A549 (cell line): ENCODE measurements around the gene SSC5D. TPM values are rescaled to one million over a fixed set of nuclear protein-coding genes. Genes with fewer than 3 reads are reported as not detected.
A peak's percentile ranks its signal among the peaks of the same experiment; 100 is the strongest.

ENCODE experiments used
- ATAC-seq, 2 experiments: fragments of 200-7000 bp in 1 of 2; fragments of >200 bp in 1 of 2; cut with Nextera tagmentation in 1 of 2; cut with Tn5 transposase in 1 of 2; 3 replicates each; pipeline versions ENCODE4 v1.8.0 to v1.9.1; 2018 to 2020; ENCODE audit warnings: mild to moderate bottlenecking in 1 of 2, moderate library complexity in 1 of 2
- CTCF ChIA-PET: fragments of 300-600 bp; sonication (Branson Sonifier 250); formaldehyde crosslinking; extraction: SDS; loops from one replicate; lab custom pipeline; 2021; ENCODE audit warnings: antibody characterized with exemption, inconsistent platforms; lab: Yijun Ruan, JAX
- POLR2A ChIA-PET: fragments of 350-600 bp; formaldehyde crosslinking; extraction: SDS; loops from one replicate; lab custom pipeline; 2021; ENCODE audit warnings: antibody characterized with exemption, inconsistent platforms; lab: Yijun Ruan, JAX
- DNase-seq, 2 experiments: peaks; one replicate each; pipeline versions ENCODE4 v3.0.0 to v3.0.0-alpha.2; 2011 to 2016; ENCODE audit warnings: low read depth in 1 of 2, low spot score in 1 of 2
- FAIRE-seq: peaks from 2 replicates; lab custom pipeline; 2011; peaks lifted over from hg19 to GRCh38; lab: Jason Lieb, UNC
- H3K27ac ChIP-seq, 2 experiments: fragments of >200 bp; sonication (Bioruptor Twin); formaldehyde crosslinking; 3 replicates each; pipeline ENCODE4 v1.5.1; 2016 to 2017
- H3K4me1 ChIP-seq: fragments of >200 bp; sonication (Bioruptor Twin); formaldehyde crosslinking; 3 replicates; pipeline ENCODE4 v1.6.1; 2016
- H3K4me2 ChIP-seq: fragments of >200 bp; sonication (Bioruptor Twin); formaldehyde crosslinking; 3 replicates; pipeline ENCODE4 v1.6.1; 2016
- H3K4me3 ChIP-seq: fragments of >200 bp; sonication (Bioruptor Twin); formaldehyde crosslinking; 3 replicates; pipeline ENCODE4 v1.5.1; 2016
- H3K9me3 ChIP-seq: fragments of >200 bp; sonication (Bioruptor Twin); formaldehyde crosslinking; 3 replicates; pipeline ENCODE4 v1.6.1; 2016
- BCL3 ChIP-seq: fragments of >200 bp; sonication (Bioruptor Twin); formaldehyde crosslinking; IDR thresholded peaks from 3 replicates; pipeline ENCODE4 v1.6.1; 2016
- BHLHE40 ChIP-seq: IDR thresholded peaks from 2 replicates; pipeline ENCODE4 v1.6.1; 2012; ENCODE audit warnings: low read depth, low read length, inconsistent platforms
- CEBPB ChIP-seq, 2 experiments: fragments of >200 bp in 1 of 2; sonication (Bioruptor Twin) in 1 of 2; formaldehyde crosslinking in 1 of 2; IDR thresholded peaks; 2 replicates each; pipeline ENCODE4 v1.6.1; 2012 to 2016
- CHD2 ChIP-seq: fragments of 150-350 bp; IDR thresholded peaks from 2 replicates; pipeline ENCODE4 v1.6.1; 2014; ENCODE audit warnings: low read length; ENCODE audit not compliant: partially characterized antibody
- E2F6 ChIP-seq: IDR thresholded peaks from 2 replicates; pipeline ENCODE4 v1.6.1; 2012; ENCODE audit warnings: low read depth, borderline replicate concordance
- EHMT2 ChIP-seq: fragments of 200-600 bp; sonication (generic); IDR thresholded peaks from 2 replicates; pipeline ENCODE4 v1.6.1; 2016; ENCODE audit warnings: antibody characterized with exemption, low read depth, mild to moderate bottlenecking, moderate library complexity
- FOSL2 ChIP-seq, 2 experiments: fragments of 450-650 bp in 1 of 2; fragments of >200 bp in 1 of 2; sonication (Bioruptor Twin) in 1 of 2; formaldehyde crosslinking; IDR thresholded peaks; 2 replicates each; pipeline versions ENCODE4 v1.5.0 to v1.6.1; 2016 to 2020; ENCODE audit warnings: mild to moderate bottlenecking in 1 of 2, moderate library complexity in 1 of 2
- FOXS1 ChIP-seq: fragments of 250-450 bp; sonication (Bioruptor Pico); IDR thresholded peaks from 2 replicates; pipeline ENCODE4 v1.5.0; 2020; ENCODE audit warnings: mild to moderate bottlenecking, moderate library complexity
- HMGXB4 ChIP-seq: fragments of 250-450 bp; sonication (Bioruptor Pico); IDR thresholded peaks from 2 replicates; pipeline ENCODE4 v1.5.0; 2021; ENCODE audit warnings: mild to moderate bottlenecking, moderate library complexity, borderline replicate concordance
- HOXB13 ChIP-seq: fragments of 250-450 bp; sonication (Bioruptor Pico); IDR thresholded peaks from 2 replicates; pipeline ENCODE4 v1.5.0; 2020; ENCODE audit warnings: low read depth, mild to moderate bottlenecking, moderate library complexity
- JUN ChIP-seq, 2 experiments: fragments of >200 bp; sonication (Bioruptor Twin); formaldehyde crosslinking; IDR thresholded peaks; 2 replicates in 1 of 2; 3 replicates in 1 of 2; pipeline ENCODE4 v1.6.1; 2016 to 2017
- JUNB ChIP-seq: fragments of >200 bp; sonication (Bioruptor Twin); formaldehyde crosslinking; IDR thresholded peaks from 2 replicates; pipeline ENCODE4 v1.6.1; 2016
- KDM1A ChIP-seq: fragments of 200-600 bp; sonication (generic); IDR thresholded peaks from 2 replicates; pipeline ENCODE4 v1.6.1; 2016; ENCODE audit warnings: low read depth, mild to moderate bottlenecking
- KDM5A ChIP-seq: fragments of 200-600 bp; sonication (generic); IDR thresholded peaks from 2 replicates; pipeline ENCODE4 v1.6.1; 2016; ENCODE audit warnings: antibody characterized with exemption, mild to moderate bottlenecking
- NFE2L2 ChIP-seq: fragments of 150-350 bp; conservative IDR thresholded peaks from 2 replicates; pipeline ENCODE4 v1.6.1; 2014; ENCODE audit warnings: low read length
- PBX3 ChIP-seq: IDR thresholded peaks from 2 replicates; pipeline ENCODE4 v1.6.1; 2012
- PHF8 ChIP-seq: fragments of 200-600 bp; sonication (generic); IDR thresholded peaks from 2 replicates; pipeline ENCODE4 v1.6.1; 2016; ENCODE audit warnings: low read depth, mild to moderate bottlenecking, antibody characterized with exemption, moderate library complexity, borderline replicate concordance
- RCOR1 ChIP-seq: fragments of 150-350 bp; IDR thresholded peaks from 2 replicates; pipeline ENCODE4 v1.6.1; 2014; ENCODE audit warnings: antibody characterized with exemption, low read length, low read depth
- RNF2 ChIP-seq: fragments of 200-600 bp; sonication (generic); IDR thresholded peaks from 2 replicates; pipeline ENCODE4 v1.6.1; 2016; ENCODE audit warnings: low read depth, mild to moderate bottlenecking, antibody characterized with exemption, moderate library complexity, borderline replicate concordance
- SREBF2 ChIP-seq: fragments of 450-650 bp; IDR thresholded peaks from 2 replicates; pipeline ENCODE4 v1.6.1; 2014; ENCODE audit warnings: mild to moderate bottlenecking, moderate library complexity
- TP53 ChIP-seq: fragments of 250-450 bp; sonication (Bioruptor Pico); IDR thresholded peaks from 2 replicates; pipeline ENCODE4 v1.5.0; 2021; ENCODE audit warnings: mild to moderate bottlenecking, moderate library complexity
- ZC3H11A ChIP-seq: fragments of 450-650 bp; IDR thresholded peaks from 2 replicates; pipeline ENCODE4 v1.6.1; 2014; ENCODE audit warnings: antibody characterized with exemption, mild to moderate bottlenecking
- ZFP36 ChIP-seq: fragments of 450-650 bp; IDR thresholded peaks from 2 replicates; pipeline ENCODE4 v1.6.1; 2014; ENCODE audit warnings: borderline replicate concordance; ENCODE audit not compliant: partially characterized antibody
- WGBS: methylation state at CpG from one replicate; pipeline ENCODE4 v1.1.6; 2017; ENCODE audit errors: missing lambda C conversion rate; 5-methylcytosine and 5-hydroxymethylcytosine counted together
- polyA plus RNA-seq, 4 experiments: library from polyadenylated mRNA; depleted of rRNA in 3 of 4; stranded (reverse); fragments of >200 nt; fragmentation: RNase III in 1 of 4; extraction: RNeasy Plus Mini Kit Qiagen cat#74134 plus additional on column Dnase treatment in 1 of 4; gene quantifications; 2 replicates in 3 of 4; 3 replicates in 1 of 4; pipeline ENCODE4 v1.2.3, GENCODE V29; 2011 to 2017

The SSC5D gene
- polyA plus RNA-seq, 2 of the 4 experiments (the other 2 are of a cell fraction): 0.22 to 1.5 TPM

- ATAC-seq (no peak), FAIRE-seq (no peak), DNase-seq (no peak)
- no peak for TF ChIP-seq CEBPB (IDR thresholded peaks at IDR 0.05)
- TF ChIP-seq FOSL2 (IDR thresholded peaks at IDR 0.05): no peak
- no peak for TF ChIP-seq FOSL2 (CRISPR knock-in tag; IDR thresholded peaks at IDR 0.05)
- no peak for TF ChIP-seq FOXS1
- no peak for TF ChIP-seq RNF2
- no peak for TF ChIP-seq SREBF2
- TF ChIP-seq BCL3: no peak
- no peak for TF ChIP-seq NFE2L2
- TF ChIP-seq E2F6: no peak
- Histone ChIP-seq H3K27ac (peak overlapping the region in 1 of 2 experiments; percentile 65; a peak in 2 of 6 replicates), H3K4me3 (no peak overlapping the region), H3K4me1 (peaks cover 47% of the 10 kb centered on the region), H3K4me2 (no peak overlapping the region; the same call in 2 of the 3 replicates), H3K9me3 (no peaks in the 10 kb centered on the region)
- WGBS: 82% methylated on average over 13 of the region's 13 CpGs
- CTCF ChIA-PET: interaction anchor here (1.0 to 7.6 kb wide), 9 partner anchors 8 to 85 kb away, joined by 3 to 43 read pairs (median 8); partner anchors contain the start of genes ZNF579 and ZNF865
- POLR2A ChIA-PET: no interaction called here
Observed at GRCh38 chr19:55552620-55553019, 64.4 kb downstream of the SSC5D start.

DNA sequence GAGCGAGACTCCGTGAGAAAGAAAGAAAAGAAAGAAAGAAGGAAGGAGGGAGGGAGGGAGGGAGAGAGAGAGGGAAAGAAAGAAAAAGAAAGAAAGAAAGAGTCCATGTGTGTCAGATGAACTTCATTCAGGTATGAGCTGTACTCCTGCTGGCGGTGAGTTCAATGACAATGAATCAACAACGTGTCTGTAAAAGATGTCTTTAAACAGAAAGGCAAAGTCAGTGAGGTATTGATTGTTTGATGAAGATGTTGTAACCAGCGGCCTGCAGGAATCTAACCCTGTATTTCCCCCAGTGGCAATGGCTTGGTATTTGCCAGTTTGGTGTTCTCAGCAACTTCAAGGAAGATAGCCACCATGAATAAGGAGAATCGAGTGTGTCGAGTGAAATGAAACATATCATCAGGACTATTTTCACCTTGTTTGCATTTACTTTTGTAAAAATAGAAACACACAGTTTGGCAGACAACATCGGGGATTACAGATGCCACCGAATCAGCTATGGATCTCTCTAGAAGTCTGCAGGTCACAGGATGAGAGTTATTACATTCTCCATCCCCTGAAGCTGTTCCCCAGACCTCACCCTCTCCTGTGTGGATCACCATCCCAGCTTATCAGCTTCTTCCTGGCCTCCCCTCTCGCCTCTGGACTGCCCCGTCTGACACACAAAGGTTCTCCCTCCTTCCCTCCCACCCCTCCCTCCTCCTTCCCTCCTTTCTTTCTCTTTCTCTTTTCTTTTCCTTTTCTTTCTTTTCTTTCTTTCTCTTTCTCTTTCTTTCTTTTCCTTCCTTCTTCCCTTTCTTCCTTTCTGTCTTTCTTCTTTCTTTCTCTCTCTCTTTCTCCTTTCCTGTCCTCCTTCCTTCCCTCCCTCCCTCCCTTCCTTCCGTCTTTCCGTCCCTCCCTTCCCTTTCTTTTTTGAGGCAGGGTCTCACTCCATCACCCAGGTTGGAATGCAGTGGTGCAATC, 65.3 kb downstream of the SSC5D start:
- peak overlapping the region; percentile 43 for H3K4me2 ChIP-seq

GRCh38 chr19:55554302-55554701, 66.1 kb downstream of the SSC5D start:
- Histone ChIP-seq H3K4me3 (no peak overlapping the region), H3K27ac (no peak overlapping the region), H3K9me3 (no peaks in the 10 kb centered on the region), H3K4me1 (peaks cover 31% of the 10 kb centered on the region), H3K4me2 (no peak overlapping the region)
- ChIA-PET CTCF (interaction anchor here (1.2 to 2.7 kb wide), 5 partner anchors 11 to 52 kb away, joined by 3 to 10 read pairs (median 5); partner anchors contain the start of gene ZNF865), POLR2A (no interaction called here)
- TF ChIP-seq BHLHE40: no peak
- peak; percentile 54 for TF ChIP-seq ZFP36
- WGBS: 95% methylated on average over 9 of the region's 9 CpGs
- ATAC-seq (no peak), FAIRE-seq (no peak), DNase-seq (no peak)

More for the DNA sequence above, 65.3 kb downstream of the SSC5D start:
- no peaks in the 10 kb centered on the region for H3K9me3 ChIP-seq
- FAIRE-seq: no peak
- ChIA-PET CTCF (interaction anchor here (0.6 to 4.4 kb wide), 10 partner anchors 12 to 75 kb away, joined by 3 to 24 read pairs (median 4); partner anchors contain the start of genes ZNF579 and ZNF865), POLR2A (no interaction called here)
- H3K27ac ChIP-seq: peak overlapping the region; percentile 17 to 65; a peak in 4 of 6 replicates
- no peak for DNase-seq
- no peak for ATAC-seq
- no peak for TF ChIP-seq CHD2
- no peak for TF ChIP-seq RCOR1
- TF ChIP-seq KDM1A: no peak
- no peak for TF ChIP-seq JUN (IDR thresholded peaks at IDR 0.05)
- TF ChIP-seq E2F6: no peak
- 59% methylated on average over 13 of the region's 13 CpGs for WGBS
- no peak overlapping the region for H3K4me3 ChIP-seq
- H3K4me1 ChIP-seq: peaks cover 38% of the 10 kb centered on the region

- Histone ChIP-seq H3K9me3 (no peaks in the 10 kb centered on the region), H3K4me1 (peaks cover 29% of the 10 kb centered on the region), H3K4me2 (no peak overlapping the region), H3K4me3 (no peak overlapping the region), H3K27ac (no peak overlapping the region)
- FAIRE-seq: no peak
- no peak for ATAC-seq
- no peak for DNase-seq
- CTCF ChIA-PET: interaction anchor here (1.2 to 2.0 kb wide), 5 partner anchors 10 to 51 kb away, joined by 3 to 7 read pairs (median 4); partner anchors contain the start of gene ZNF865
- POLR2A ChIA-PET: no interaction called here
- 79% methylated on average over 8 of the region's 8 CpGs for WGBS
- TF ChIP-seq HMGXB4 (CRISPR knock-in tag) (no peak), ZC3H11A (no peak), BHLHE40 (no peak), TP53 (CRISPR knock-in tag) (no peak), HOXB13 (no peak), RNF2 (no peak), EHMT2 (no peak), ZFP36 (no peak), PHF8 (no peak), KDM5A (no peak), PBX3 (no peak), JUNB (no peak)
Observed at GRCh38 chr19:55554741-55555152, 66.5 kb downstream of the SSC5D start.
